Measurements from ENCODE around the gene CDH3.

The CDH3 gene

GRCh38 chr16:68737730-68738629 is 92.9 kb downstream of the CDH3 start:
- Histone ChIP-seq H3K9me2 (replicated peaks; ENCODE audit: control insufficient read depth, low read length) (no peaks in the 10 kb centered on the region), H3K4me2 (ENCODE audit: low read length) (no peak overlapping the region), H3K36me3 (ENCODE audit: control insufficient read depth, low read length) (no peaks in the 10 kb centered on the region)

GRCh38 chr16:68739964-68740627 is 95.0 kb downstream of the CDH3 start:
- Histone ChIP-seq H3K27me3 (ENCODE audit: control insufficient read depth, low read length) (no peaks in the 10 kb centered on the region), H3K27ac (ENCODE audit: low read depth, low read length) (no peak overlapping the region), H3K9me2 (replicated peaks; ENCODE audit: control insufficient read depth, low read length) (no peaks in the 10 kb centered on the region), H3K79me2 (ENCODE audit: control insufficient read depth, low read length) (no peaks in the 10 kb centered on the region), H4K20me1 (ENCODE audit: control insufficient read depth, insufficient read depth, low read depth, low read length) (no peaks in the 10 kb centered on the region), H3K9me3 (ENCODE audit: control insufficient read depth, insufficient read depth, low read length) (no peaks in the 10 kb centered on the region), H3K4me2 (ENCODE audit: low read length) (no peak overlapping the region), H3K36me3 (ENCODE audit: control insufficient read depth, low read length) (no peaks in the 10 kb centered on the region), H3K4me1 (ENCODE audit: control insufficient read depth, low read length) (peaks cover 6% of the 10 kb centered on the region), H3K4me3 (ENCODE audit: low read length) (no peak overlapping the region), H3F3A (ENCODE audit: control insufficient read depth, insufficient read depth) (no peaks in the 10 kb centered on the region)
- TF ChIP-seq CTCF (IDR thresholded peaks at IDR 0.05; ENCODE audit: low read depth, low read length, poor library complexity, severe bottlenecking), result no peak
- no peak for TF ChIP-seq EZH2phosphoT487 (IDR thresholded peaks at IDR 0.05; ENCODE audit: borderline replicate concordance, low read length)

More at GRCh38 chr16:68737730-68738629, 92.9 kb downstream of the CDH3 start:
- Histone ChIP-seq H3K4me1 (ENCODE audit: control insufficient read depth, low read length) (peaks cover 6% of the 10 kb centered on the region), H3K27ac (ENCODE audit: low read depth, low read length) (no peak overlapping the region), H3F3A (ENCODE audit: control insufficient read depth, insufficient read depth) (no peaks in the 10 kb centered on the region), H3K79me2 (ENCODE audit: control insufficient read depth, low read length) (no peaks in the 10 kb centered on the region), H3K9me3 (ENCODE audit: control insufficient read depth, insufficient read depth, low read length) (no peaks in the 10 kb centered on the region), H3K4me3 (ENCODE audit: low read length) (no peak overlapping the region), H4K20me1 (ENCODE audit: control insufficient read depth, insufficient read depth, low read depth, low read length) (no peaks in the 10 kb centered on the region), H3K27me3 (ENCODE audit: control insufficient read depth, low read length) (no peaks in the 10 kb centered on the region)
- no peak for TF ChIP-seq CTCF (IDR thresholded peaks at IDR 0.05; ENCODE audit: low read depth, low read length, poor library complexity, severe bottlenecking)
- no peak for TF ChIP-seq EZH2phosphoT487 (IDR thresholded peaks at IDR 0.05; ENCODE audit: borderline replicate concordance, low read length)

- Histone ChIP-seq H3K79me2 (ENCODE audit: control insufficient read depth, low read length) (no peaks in the 10 kb centered on the region), H3K9me3 (ENCODE audit: control insufficient read depth, insufficient read depth, low read length) (no peaks in the 10 kb centered on the region), H3K4me3 (ENCODE audit: low read length) (no peak overlapping the region), H3K36me3 (ENCODE audit: control insufficient read depth, low read length) (no peaks in the 10 kb centered on the region), H4K20me1 (ENCODE audit: control insufficient read depth, insufficient read depth, low read depth, low read length) (no peaks in the 10 kb centered on the region), H3K27ac (ENCODE audit: low read depth, low read length) (no peak overlapping the region), H3K4me1 (ENCODE audit: control insufficient read depth, low read length) (peaks cover 6% of the 10 kb centered on the region), H3F3A (ENCODE audit: control insufficient read depth, insufficient read depth) (no peaks in the 10 kb centered on the region), H3K4me2 (ENCODE audit: low read length) (no peak overlapping the region), H3K9me2 (replicated peaks; ENCODE audit: control insufficient read depth, low read length) (no peaks in the 10 kb centered on the region), H3K27me3 (ENCODE audit: control insufficient read depth, low read length) (no peaks in the 10 kb centered on the region)
- no peak for TF ChIP-seq EZH2phosphoT487 (IDR thresholded peaks at IDR 0.05; ENCODE audit: borderline replicate concordance, low read length)
- TF ChIP-seq CTCF (IDR thresholded peaks at IDR 0.05; ENCODE audit: low read depth, low read length, poor library complexity, severe bottlenecking), result no peak
Measured at GRCh38 chr16:68740628-68741346, 95.7 kb downstream of the CDH3 start.

All from DOHH2 (cell line).